ENCODE results near the gene MALT1. TPM values are rescaled to one million over a fixed set of nuclear protein-coding genes. Genes with fewer than 3 reads are reported as not detected.
"Not testable (repeated sequence)": the region's sequence is repeated elsewhere in the genome, so short reads cannot be mapped to it uniquely, and the experiment has no call there.

MALT1 gene
- total RNA-seq, 1 donor from 2014 or later, result 27.5 TPM

GRCh38 chr18:58772161-58772560 is 100.9 kb downstream of the MALT1 start:
- no peak for DNase-seq (ENCODE audit: low spot score)

DNA sequence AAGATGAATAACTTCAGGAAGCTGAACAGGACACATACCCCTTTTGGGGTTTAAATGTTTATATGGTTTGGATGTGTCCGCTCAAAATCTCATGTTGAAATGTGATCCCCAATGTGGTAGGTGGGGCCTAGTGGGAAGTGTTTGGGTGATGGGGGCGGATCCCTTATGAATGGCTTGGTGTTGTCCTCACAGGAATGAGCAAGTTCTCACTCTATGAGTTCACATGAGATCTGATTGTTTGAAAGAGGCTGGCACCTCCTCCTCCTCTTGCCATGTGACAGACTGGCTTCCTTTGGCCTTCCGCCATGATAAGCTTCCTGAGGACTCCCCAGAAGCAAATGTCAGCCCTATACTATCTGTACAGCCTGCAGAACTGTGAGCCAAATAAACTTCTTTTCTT is 104.8 kb downstream of the MALT1 start:
- no peak for DNase-seq (ENCODE audit: low spot score)

- DNase-seq (ENCODE audit: low spot score), result not testable (repeated sequence)
These were observed 105.3 kb downstream of the MALT1 start for GRCh38 chr18:58776541-58776940.

GRCh38 chr18:58777471-58777870 is 106.2 kb downstream of the MALT1 start:
- no peak for DNase-seq (ENCODE audit: low spot score)

DNA sequence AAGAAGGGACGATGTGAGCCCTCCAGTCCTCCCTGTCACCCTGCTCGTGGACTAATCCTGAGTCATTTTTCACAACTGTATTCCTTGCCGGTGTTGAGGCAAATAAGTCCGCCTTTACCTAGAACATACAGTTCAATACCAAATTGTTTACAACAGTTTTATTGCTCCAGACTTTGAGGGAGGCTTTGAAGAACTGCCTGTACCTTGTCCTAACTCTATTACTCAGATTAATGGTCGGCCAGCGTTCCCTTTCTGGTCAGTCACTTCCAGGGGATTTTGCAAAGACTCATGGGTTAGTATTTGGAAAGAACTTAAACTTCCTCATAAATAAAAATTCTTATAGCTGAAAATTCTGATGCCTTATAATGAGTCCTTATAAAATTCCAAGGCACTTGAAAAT is 108.3 kb downstream of the MALT1 start:
- no peak for DNase-seq (ENCODE audit: low spot score)

DNA sequence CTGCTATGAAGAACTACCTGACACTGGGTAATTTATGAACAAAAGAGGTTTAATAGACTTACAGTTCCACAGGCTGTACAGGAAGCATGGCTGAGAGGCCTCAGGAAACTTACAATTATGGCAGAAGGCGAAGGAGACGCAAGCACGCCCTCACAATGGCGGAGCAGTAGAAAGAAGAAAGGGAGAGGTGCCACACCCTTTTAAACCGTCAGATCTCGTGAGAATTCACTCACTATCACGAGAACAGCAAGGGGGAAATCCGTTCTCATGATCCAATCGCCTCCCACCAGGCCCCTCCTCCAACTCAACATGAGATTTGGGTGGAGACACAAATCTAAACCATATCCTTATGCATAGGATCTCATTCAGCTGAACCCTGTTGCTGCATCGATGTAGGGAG is 108.8 kb downstream of the MALT1 start:
- no peak for DNase-seq (ENCODE audit: low spot score)

DNA sequence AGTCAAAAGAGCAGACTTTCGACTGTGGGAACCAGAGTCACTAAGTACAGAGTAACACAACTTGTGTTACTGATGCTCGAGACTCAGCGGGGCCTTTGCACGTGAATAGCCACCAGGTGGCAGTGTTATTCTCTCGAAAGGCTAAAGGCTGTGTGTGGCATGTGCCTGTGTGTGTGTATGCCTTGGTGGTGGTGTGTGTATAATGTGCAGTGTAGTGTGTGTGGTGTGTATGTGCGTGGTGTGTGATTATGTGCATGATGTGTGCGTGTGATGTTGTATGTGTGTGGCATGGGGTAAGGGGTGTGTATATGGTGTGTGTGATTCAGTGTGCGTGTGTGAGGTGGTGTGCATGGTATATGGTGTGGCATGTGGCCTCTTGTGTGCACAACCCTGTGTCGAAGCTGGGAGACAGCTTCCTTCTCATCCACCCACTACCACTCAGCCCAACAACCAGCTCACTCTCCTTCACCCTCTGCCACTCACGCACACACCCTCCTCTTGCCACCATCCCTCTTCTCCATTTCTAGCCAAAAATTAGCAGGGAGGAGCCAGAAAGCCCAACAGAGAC is 110.4 kb downstream of the MALT1 start:
- DNase-seq (ENCODE audit: low spot score), result peak; percentile 87

DNA sequence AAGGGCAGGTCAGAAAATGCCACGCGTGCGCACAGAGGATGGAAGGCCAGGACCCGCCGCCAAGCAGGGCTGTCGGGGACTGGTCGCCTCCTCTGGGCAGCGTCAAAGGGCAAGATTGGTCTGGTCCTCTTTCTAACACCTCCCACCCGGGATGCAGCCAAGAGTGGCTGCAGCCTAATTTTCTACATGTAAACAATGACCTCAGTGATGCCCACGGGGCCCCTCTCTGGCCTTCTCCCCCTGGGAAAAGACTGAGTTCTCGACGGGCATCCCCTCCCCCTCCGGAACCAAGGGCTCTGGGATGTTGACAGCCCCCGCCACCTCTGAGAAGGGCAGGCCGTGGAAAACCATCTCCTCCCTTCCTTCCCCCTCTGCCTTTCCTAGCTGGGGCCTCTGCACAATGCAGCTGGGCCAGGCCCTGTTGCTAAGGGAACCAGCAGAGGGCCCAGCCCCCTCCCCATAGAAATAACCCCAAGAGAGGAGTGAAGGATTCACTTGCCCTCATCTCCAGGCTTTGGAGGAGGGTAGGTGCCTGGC is 113.4 kb downstream of the MALT1 start:
- peak; percentile 49 for DNase-seq (ENCODE audit: low spot score)

GRCh38 chr18:58785171-58785805 is 114.0 kb downstream of the MALT1 start:
- peak; percentile 54 for DNase-seq (ENCODE audit: low spot score)

DNA sequence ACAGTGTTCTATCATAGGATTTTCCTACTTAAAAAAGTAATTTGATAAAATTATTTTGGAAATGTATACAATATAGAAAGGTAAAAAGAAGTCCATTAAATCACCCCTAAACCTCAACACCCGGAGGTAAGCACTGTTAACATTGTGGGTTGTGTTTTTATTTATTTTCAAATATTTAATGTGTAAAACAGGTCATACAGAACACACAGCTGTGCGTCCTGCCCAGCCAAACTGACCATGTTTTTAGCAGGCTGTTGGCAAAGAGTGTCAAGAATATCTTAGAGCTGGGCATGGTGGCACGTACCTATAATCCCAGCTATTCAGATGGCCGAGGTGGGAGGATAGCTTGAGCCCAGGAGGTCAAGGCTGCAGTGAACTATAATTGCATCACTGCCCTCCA is 114.6 kb downstream of the MALT1 start:
- no peak for DNase-seq (ENCODE audit: low spot score)

DNA sequence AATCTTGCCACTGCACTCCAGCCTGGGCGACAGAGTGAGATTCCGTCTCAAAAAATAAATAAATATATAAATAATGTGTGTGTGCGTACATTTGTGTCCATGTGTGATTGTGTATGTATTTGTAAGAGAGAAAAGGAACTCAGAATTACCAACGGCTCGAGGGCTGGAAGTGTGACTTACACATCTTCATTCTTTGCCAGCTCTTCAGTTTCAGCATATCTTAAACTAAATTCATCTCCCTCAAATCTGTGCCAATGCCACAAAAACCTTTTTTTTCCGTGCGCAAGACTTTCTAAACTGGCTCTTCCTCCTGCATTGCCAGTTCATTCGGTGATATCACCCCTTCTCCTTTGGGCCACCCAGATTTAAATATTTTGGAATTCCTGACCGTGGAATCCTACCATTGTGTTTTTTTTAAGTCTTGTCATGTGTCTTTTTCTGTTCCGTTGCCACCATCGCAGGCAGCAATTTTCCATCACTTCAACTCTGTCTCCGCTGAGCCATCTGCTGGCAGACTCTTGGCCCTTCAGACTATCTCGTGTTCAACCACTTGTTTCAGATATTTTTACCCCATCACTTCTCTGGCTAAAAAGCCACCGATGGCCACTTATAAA is 116.4 kb downstream of the MALT1 start:
- no peak for DNase-seq (ENCODE audit: low spot score)

- no peak for DNase-seq (ENCODE audit: low spot score)
These were observed 117.2 kb downstream of the MALT1 start for GRCh38 chr18:58788470-58788869.

DNA sequence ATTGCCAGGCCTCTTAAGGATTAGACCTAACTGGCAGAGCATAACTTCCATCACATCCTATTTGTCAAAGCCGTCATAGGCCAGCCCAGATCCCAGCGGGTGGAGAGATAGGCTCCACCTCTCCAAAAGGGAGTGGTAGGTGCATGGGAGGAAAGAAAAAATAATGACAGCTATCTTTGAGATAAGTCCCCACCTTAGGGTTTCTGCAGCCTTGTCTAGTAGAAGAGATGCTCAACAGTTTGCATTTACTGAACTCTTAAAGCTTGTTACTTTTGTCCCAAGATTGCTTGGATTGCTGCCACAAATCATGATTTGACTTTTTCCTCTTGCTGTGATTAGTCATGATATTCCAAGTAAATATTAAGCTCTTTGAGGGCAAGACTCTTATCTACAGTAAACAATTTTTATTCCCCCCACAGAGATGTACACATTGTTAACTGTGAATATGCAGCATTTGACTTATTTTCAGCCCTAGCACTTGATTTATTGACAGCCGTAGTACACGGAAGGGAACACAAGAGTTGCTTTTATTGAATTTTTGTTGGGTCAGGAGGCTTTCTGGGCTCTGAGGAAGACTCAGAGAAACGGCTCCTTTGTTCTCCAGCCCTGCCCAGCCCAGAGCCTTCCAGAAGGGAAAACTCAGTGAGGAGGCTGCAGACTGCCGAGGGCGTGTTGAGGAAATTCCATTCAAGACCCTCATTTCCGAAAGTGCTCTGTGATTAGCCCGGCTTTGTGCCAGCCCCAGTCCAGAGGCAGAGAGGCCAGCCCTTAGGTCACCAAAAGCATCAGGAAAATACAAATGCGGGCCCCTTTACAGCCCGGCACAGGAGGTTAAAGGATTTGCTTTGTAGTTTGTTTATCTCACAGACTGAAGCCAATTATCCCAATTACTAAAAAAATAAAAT is 118.0 kb downstream of the MALT1 start:
- no peak for DNase-seq (ENCODE audit: low spot score)

- no peak for DNase-seq (ENCODE audit: low spot score)
These were observed 118.6 kb downstream of the MALT1 start for GRCh38 chr18:58789876-58790240.

DNA sequence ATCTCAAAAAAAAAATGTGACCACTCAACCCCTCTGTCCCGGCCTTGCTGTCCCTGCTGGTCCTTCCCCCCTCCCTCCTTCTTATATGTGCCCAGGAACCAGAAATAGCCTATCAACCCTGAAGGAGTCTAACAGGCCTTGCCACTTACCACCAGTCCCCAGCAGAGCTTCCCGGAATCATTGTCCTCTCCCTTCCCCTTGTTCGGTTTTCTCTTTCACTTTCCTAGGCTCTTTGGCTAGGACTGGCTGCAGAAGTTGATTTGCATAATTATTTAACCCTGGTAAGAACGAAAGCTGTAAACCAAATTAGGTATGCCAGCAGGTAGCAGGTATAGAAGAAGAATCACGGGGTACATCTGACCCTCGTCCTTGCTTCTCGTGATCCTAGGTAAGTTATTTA is 120.8 kb downstream of the MALT1 start:
- DNase-seq (ENCODE audit: low spot score), result no peak

DNA sequence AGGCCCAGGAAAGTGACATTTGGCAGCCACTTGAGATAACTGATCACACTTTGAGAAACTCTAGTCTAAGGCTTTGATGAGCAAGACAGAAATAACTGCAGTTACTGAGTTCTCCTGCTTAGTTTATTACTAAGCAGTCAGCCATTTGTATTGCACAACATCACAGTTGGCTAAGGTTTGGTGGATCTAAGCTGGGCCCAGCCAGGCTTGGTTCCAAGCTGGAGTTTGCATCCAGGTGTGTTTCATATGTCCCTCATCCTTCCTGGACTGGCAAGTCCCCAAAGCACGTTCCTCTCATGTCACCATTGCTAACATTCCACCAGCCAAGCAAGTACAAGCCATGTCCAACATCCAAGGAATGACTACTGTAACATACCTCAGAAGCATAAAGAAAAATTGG is 122.1 kb downstream of the MALT1 start:
- no peak for DNase-seq (ENCODE audit: low spot score)

DNA sequence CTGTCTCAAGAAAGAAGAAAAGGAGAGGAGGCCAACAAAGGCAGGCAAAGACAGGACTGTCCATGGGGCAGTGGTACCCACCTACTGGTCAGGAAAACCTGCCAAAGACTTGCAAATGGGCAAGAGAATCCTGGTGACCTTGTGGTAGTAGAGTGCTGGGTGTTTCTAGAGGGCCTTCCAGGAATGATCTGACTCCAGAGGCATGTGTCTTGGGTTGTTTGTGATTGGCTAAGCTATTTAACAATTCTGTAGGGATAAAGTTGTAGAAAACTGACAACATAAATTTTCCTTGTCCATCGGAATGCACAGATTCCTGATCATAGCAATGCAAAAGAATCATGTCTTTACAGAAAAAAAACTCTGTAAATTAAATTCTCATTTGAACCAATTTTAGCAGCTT is 125.0 kb downstream of the MALT1 start:
- DNase-seq (ENCODE audit: low spot score), result no peak

GRCh38 chr18:58800582-58800981 is 129.3 kb downstream of the MALT1 start:
- DNase-seq (ENCODE audit: low spot score), result no peak

GRCh38 chr18:58802959-58803358 is 131.7 kb downstream of the MALT1 start:
- no peak for DNase-seq (ENCODE audit: low spot score)

DNA sequence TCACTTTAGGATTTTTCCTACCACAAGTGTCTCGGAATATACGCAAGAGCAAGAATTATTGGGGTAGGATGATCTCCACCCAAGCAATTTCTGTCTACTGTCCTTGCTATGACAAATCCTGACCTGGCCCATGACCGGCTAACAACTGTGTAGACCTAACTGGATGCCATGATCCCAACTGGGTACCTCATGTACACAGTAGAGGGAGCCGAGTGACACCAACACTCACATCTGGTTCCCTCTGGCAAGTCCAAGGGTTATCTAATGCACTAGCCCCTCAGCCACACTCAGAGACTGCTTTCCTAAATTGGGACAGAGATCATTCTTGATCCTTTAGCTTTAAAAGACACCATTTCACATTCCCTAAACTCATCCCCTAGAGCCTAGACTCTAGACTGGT is 132.7 kb downstream of the MALT1 start:
- DNase-seq (ENCODE audit: low spot score), result no peak
